ENCODE results near the gene ATF7IP2.

DNA sequence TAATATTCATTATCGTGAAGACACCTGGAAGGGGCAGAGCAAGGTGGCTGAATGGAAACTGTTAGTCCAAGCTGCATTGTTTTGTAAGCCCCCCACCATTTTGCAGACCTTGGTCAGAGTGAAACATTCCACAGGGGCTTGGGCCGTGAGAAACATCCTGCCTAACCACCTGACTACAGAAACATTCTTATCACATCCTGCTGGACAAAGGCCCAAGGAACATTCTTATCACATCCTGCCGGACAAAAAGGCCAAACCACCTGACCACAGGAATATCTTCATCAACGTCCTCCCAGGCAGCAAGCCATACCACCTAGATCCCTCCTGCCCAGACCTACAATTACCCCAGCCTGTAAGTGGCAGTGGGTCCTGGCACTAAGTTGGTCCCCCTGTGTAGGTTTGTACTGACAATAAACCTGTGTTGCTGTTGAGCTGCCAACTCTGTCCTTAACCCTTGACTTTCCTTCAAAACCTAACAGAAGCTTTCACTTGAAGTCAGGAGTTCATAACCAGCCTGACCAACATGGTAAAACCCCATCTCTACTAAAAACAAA, 19.6 kb downstream of the ATF7IP2 start:
- TF ChIP-seq, protein P1, sequence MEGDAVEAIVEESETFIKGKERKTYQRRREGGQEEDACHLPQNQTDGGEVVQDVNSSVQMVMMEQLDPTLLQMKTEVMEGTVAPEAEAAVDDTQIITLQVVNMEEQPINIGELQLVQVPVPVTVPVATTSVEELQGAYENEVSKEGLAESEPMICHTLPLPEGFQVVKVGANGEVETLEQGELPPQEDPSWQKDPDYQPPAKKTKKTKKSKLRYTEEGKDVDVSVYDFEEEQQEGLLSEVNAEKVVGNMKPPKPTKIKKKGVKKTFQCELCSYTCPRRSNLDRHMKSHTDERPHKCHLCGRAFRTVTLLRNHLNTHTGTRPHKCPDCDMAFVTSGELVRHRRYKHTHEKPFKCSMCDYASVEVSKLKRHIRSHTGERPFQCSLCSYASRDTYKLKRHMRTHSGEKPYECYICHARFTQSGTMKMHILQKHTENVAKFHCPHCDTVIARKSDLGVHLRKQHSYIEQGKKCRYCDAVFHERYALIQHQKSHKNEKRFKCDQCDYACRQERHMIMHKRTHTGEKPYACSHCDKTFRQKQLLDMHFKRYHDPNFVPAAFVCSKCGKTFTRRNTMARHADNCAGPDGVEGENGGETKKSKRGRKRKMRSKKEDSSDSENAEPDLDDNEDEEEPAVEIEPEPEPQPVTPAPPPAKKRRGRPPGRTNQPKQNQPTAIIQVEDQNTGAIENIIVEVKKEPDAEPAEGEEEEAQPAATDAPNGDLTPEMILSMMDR (IDR thresholded peaks at IDR 0.05): no peak
- TF ChIP-seq POLR2AphosphoS5 (IDR thresholded peaks at IDR 0.05): no peak
- TF ChIP-seq POLR2A (IDR thresholded peaks at IDR 0.05): no peak
